C1 segment of cervical spinal cord (tissue), 14 donors: ENCODE data around the gene KLHDC9.

Experiments
- DNase-seq, 14 donors: peaks; one replicate each; lab custom pipeline; 2025; lab: John Stamatoyannopoulos, UW

KLHDC9 gene

DNA sequence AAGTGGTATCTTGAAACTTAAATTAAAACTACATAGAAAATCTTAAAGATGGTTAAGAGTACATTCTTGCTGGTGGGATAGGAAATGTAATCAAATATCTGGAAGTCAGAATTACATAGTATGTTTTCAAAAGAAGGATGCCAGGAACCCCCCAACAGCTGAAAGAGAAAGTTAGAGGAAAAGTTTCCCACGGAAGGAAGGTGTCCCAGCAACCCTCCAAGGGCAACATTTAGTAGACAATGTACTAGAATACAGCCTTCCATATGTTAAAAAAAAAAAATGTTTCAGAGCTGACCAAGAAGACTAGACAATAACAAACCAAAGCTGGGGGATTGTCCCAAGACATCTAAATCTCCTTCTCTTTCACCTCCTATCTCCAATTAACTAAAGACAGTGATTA lies 32.1 kb downstream of the KLHDC9 start:
- no peak for DNase-seq

DNA sequence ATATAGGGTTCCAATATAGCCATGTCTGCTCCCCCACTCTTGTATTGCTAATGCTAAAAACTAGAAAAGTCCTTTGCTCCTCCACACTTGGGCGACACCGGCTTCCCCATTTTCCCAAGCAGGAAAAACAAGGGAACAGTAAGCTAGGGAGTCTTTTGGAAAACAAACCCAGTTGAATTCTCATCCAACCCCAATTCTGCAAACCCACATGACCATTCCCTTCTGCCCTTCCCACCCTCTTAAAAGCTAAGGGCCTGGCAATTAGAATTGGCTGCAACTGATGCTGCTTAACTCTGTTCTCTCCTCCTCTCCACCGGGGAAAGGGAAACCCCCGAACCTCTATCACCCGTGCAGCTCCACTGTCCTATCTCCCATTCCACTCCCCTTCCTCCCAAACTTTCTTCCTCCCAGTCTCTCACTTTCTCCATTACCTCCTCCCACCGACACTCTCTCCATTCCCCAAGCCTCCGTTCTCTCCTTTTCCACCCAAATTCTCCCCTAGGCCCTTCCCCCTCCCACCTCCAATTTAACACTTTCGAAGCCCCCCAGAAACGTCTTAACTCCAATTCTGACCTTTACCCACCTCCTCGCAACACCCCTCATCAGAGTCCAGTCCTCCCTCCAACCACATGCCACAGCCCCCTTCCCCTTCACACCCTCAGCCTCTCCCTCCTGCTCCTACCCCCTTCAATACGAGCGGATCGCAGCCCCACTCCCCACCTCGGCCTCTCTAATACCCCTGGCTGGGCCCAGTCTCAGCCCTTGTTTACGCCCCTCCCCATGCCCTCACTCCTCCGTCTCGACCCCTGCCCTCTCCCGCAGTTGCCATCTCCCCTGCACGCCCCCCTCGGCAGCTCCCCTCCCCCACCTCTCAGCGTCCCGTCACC lies 33.6 kb downstream of the KLHDC9 start:
- peak in 5 of 14 donors; percentile 6 to 62 (median 39) for DNase-seq

DNA sequence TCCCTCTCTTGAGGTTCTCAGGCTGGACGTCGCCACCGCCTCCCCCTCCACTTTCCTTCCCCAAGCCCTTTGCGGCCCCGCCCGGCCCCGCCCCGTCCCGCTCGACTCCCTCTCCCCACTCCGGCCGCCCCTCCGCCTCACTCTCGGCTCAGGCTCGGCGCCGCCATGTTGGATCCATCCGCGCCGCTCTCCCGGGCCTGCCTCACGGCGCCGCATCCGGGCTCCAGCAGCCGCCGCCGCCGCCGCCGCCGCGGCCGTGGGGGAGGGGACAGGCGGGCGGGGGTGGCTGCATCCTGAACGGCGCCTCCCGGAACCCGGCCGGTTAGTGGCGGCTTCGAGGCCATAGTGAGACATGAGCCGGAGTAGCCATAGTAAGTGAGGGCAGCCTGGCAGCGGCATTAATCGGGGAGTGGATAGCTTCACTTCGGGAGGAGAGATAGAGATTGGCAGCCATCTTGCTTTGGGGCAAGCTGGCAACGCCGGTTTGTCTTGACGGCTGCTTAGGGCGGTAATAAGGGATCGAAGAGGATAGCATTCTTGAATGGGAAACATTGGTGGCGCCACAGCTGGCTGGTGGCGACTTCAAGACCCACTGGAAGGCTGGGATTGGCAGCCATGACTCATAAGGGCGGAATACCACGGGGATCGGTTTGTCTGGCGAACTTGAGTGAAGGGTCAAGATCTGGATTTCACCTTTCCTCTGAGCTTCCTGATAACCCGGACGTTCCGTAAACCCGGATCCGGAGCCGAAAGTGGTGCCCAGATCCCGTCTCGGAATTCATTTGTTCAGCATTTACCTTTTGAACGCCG lies 34.5 kb downstream of the KLHDC9 start, which contains the start of gene DEDD:
Gene DEDD (minus strand): TSS at position 258 of the 810 bp plus-strand sequence. CDS start 8,205 bp downstream, outside the sequence.
- peak; percentile 72 to 98 (median 92) for DNase-seq

DNA sequence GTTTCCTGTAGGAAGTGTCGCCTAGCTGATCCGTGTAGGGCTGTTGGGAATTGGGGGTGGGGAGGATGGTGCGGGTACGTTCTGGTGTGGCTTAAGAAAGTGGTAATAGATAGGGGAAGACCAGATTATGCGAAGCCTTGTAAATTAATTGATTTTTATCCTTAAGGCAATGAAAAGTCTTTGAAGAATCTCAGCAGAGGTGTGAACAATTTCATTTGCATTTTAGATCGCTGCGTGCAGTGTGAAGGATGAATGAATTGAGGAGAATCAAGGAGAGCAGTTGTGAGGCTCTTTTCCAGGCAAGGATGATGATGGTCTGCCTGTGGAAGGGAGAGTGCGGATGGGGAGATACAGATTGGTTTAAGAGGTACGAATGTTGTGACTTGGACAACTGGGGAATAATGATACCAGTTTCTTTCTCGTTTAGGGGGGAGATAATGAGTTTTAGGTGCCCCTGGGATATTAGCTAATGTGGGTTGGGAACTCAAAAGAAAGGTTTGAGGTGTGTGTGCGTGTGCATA lies 35.1 kb downstream of the KLHDC9 start:
- DNase-seq = peak in 2 of 14 donors; percentile 25 to 41

DNA sequence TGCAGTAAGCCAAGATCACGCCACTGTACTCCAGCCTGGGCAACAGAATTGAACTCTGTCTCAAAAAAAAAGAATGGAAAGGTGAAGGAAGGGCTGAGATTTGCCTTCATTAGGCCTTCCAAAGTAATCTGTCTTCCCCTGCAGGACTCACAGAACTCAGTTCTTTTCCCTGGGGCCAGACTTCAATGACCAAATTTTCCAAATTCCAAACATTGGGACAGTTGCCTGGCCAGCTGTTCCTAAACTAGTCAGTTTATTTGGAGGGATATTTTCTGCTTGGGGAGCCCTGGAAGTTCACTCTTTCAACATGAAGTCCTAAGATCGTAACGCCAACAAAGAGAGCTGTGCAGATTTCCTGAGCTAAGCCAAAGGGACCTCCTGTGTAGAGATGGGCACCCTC lies 39.7 kb downstream of the KLHDC9 start:
- no peak for DNase-seq

DNA sequence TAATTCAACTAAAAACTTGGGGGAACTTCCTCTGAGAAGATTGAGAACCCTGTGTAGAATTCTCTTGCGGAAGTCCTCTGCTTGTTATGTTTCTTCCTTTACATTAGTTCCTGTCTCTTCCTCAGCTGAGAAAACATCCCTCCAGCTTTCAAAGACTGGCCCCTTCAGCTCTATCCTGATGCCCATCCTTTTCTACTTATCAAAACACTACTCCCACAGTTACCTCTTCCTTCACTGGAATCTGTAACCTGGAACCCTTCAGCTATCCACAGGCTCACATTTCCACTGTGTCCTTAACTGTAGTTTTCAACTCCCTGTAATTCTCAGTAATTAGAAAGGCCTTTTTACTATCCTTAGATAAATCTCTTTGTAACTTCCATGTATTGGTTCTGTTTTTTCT lies 40.3 kb downstream of the KLHDC9 start:
- DNase-seq = no peak

DNA sequence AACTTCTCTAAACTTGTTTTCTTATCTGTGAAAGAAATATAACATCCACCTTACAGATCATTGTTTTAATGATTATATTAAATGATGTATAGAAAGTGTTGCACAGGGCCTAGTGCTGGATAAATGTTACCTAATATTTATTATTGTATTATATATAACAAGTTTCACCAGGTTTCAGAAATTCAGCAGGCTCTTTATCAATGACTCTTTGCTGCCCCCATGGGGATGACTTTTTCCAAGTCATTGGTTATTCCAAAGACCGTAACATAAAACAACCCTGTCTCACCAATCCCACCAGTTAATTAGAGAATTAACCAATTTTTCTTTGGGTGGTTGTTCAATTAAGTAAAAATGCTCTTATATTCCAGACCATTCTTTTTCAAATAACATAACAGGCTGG lies 41.6 kb downstream of the KLHDC9 start:
- no peak for DNase-seq

DNA sequence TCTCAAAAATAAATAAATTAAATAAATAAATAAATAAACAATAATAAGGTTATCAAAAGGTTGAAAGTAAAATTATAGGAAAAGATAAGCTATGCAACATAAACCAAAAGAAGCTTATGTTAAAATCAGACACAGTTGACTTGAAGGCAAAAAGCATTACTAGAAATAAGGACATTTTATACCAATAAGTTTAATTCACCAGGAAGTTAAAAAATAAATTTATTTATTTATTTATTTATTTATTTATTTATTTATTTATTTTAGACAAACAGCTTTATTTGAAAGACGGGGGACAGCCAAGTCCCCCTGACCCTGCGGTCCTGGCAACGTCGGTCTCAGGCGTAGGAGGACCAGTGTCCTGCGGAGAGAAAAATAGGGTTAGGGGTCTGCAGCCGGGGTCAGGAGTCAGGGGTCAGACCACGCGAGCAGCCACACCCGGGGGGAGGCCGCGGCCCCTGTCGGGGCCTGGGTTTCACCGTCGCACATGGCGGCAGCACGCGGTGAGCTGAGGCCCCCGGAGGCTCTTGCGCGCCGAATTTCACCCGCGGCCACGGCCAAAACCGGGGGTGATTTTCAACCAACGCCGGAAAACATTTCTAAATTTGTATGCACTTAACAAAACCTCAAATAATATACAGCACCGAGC lies 42.7 kb downstream of the KLHDC9 start:
- no peak for DNase-seq

DNA sequence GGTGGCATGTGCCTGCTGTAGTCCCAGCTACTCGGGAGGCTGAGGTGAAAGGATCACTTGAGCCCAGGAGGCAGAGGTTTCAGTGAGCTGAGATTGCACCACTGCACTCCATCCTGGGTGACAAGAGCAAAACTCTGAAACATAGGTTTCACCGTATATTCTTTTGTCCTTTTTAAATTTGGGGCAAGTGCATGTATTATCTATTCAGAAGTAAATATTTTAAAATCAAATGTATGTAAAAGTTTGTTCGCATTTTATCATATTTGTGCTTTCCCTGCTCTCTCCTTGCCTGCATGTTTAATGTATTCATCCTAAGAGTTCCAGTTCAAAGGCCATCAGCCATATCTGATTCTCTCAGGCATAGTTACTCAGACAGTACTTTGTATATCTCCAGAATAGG lies 47.7 kb downstream of the KLHDC9 start:
- DNase-seq = no peak
